ENCODE data around the gene SLC52A1.

SLC52A1 gene

GRCh38 chr17:5065227-5065744, 30.1 kb upstream of the SLC52A1 start:
- no peak for TF ChIP-seq CTCF (IDR thresholded peaks at IDR 0.05; ENCODE audit: extremely low read depth, missing control alignments)
- DNase-seq (ENCODE audit: low spot score) = no peak

- DNase-seq (ENCODE audit: low spot score) = no peak
- no peak for TF ChIP-seq CTCF (IDR thresholded peaks at IDR 0.05; ENCODE audit: extremely low read depth, missing control alignments)
These were observed 20.3 kb upstream of the SLC52A1 start for GRCh38 chr17:5055543-5055942.

- no peak for TF ChIP-seq CTCF (IDR thresholded peaks at IDR 0.05; ENCODE audit: extremely low read depth, missing control alignments)
- DNase-seq (ENCODE audit: low spot score) = no peak
These were observed 15.1 kb upstream of the SLC52A1 start for GRCh38 chr17:5050278-5050677.

GRCh38 chr17:5049314-5049841, 14.2 kb upstream of the SLC52A1 start:
- TF ChIP-seq CTCF (IDR thresholded peaks at IDR 0.05; ENCODE audit: extremely low read depth, missing control alignments) = no peak
- peak; percentile 55 for DNase-seq (ENCODE audit: low spot score)

GRCh38 chr17:5047446-5047845, 12.2 kb upstream of the SLC52A1 start:
- TF ChIP-seq CTCF (IDR thresholded peaks at IDR 0.05; ENCODE audit: extremely low read depth, missing control alignments) = no peak
- no peak for DNase-seq (ENCODE audit: low spot score)

- DNase-seq (ENCODE audit: low spot score) = no peak
- no peak for TF ChIP-seq CTCF (IDR thresholded peaks at IDR 0.05; ENCODE audit: extremely low read depth, missing control alignments)
These were observed 10.3 kb upstream of the SLC52A1 start for GRCh38 chr17:5045496-5045895.

GRCh38 chr17:5044630-5045029, 9.4 kb upstream of the SLC52A1 start:
- DNase-seq (ENCODE audit: low spot score) = no peak
- no peak for TF ChIP-seq CTCF (IDR thresholded peaks at IDR 0.05; ENCODE audit: extremely low read depth, missing control alignments)
